ENCODE results near the gene UNC13C.

Gene UNC13C

DNA sequence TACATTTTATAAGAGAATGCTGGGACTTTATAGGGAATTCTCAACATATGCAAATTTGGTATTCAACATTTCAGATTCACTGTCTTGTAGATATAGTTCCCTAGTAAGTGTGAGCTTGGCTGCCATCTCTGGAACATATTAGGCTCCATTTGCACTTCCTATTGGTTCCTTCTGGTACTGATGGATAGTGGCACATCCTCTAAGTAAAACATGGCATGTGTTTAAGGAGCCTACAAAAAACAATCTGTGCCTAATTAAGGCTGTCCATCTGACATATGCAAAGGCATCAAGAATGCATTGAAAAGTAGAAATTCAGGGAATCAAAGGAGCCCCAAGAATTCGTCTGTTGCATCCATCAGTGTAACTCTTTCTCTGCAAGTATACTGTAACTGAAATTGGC is 344.1 kb downstream of the UNC13C start:
- Histone ChIP-seq H3K27me3 (replicated peaks; ENCODE audit: control insufficient read depth, insufficient read depth, low read length) (no peaks in the 10 kb centered on the region), H3K36me3 (ENCODE audit: control insufficient read depth, insufficient read depth, low read length) (no peaks in the 10 kb centered on the region), H3K4me3 (replicated peaks; ENCODE audit: low read depth, low read length) (no peak overlapping the region)
- TF ChIP-seq, protein P1, sequence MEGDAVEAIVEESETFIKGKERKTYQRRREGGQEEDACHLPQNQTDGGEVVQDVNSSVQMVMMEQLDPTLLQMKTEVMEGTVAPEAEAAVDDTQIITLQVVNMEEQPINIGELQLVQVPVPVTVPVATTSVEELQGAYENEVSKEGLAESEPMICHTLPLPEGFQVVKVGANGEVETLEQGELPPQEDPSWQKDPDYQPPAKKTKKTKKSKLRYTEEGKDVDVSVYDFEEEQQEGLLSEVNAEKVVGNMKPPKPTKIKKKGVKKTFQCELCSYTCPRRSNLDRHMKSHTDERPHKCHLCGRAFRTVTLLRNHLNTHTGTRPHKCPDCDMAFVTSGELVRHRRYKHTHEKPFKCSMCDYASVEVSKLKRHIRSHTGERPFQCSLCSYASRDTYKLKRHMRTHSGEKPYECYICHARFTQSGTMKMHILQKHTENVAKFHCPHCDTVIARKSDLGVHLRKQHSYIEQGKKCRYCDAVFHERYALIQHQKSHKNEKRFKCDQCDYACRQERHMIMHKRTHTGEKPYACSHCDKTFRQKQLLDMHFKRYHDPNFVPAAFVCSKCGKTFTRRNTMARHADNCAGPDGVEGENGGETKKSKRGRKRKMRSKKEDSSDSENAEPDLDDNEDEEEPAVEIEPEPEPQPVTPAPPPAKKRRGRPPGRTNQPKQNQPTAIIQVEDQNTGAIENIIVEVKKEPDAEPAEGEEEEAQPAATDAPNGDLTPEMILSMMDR (IDR thresholded peaks at IDR 0.05; ENCODE audit: insufficient read depth, low read length, poor library complexity, severe bottlenecking): no peak
- DNase-seq (ENCODE audit: extremely low read depth, insufficient read length): no peak

DNA sequence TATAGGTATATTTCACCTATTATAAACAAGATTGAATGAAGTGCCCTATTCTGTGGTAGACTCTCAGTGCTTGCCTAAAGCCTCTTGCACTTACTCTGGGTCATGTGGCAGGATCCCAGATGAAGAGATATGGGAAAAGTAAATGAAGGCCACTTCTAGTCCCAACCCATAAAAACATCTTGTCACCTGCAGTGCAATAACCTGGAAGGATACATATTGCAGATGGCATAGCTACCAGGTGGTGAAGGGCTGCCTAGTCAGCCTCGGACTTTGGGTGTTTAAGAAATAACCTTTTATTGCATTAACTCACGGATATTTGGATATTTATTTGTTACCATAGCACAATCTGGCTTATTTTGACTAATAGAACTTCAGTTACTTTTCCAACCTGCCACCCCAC is 367.1 kb downstream of the UNC13C start:
- TF ChIP-seq, protein P1 (IDR thresholded peaks at IDR 0.05; ENCODE audit: insufficient read depth, low read length, poor library complexity, severe bottlenecking): no peak
- Histone ChIP-seq H3K36me3 (ENCODE audit: control insufficient read depth, insufficient read depth, low read length) (no peaks in the 10 kb centered on the region), H3K27me3 (replicated peaks; ENCODE audit: control insufficient read depth, insufficient read depth, low read length) (no peaks in the 10 kb centered on the region), H3K4me3 (replicated peaks; ENCODE audit: low read depth, low read length) (no peak overlapping the region)
- DNase-seq (ENCODE audit: extremely low read depth, insufficient read length): no peak

DNA sequence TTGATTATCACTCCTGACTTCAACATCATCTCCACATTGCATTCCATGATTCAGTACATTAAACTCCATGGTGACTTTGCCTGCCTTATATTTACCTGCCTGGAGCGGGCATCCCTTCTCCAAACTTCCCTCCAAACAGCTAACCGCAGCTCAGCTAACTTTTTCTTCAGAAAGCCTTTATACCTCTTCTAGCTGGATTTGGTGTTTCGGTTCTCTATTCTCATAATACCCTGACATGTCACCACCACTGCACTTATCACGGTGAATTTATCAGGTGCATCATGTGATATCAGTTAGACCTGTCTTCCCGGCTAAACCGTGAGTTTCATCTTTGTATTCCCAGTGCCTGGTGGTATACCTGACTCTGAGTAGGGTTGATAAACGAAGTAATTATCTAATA is 367.6 kb downstream of the UNC13C start:
- DNase-seq (ENCODE audit: extremely low read depth, insufficient read length): no peak
- Histone ChIP-seq H3K36me3 (ENCODE audit: control insufficient read depth, insufficient read depth, low read length) (no peaks in the 10 kb centered on the region), H3K4me3 (replicated peaks; ENCODE audit: low read depth, low read length) (no peak overlapping the region), H3K27me3 (replicated peaks; ENCODE audit: control insufficient read depth, insufficient read depth, low read length) (no peaks in the 10 kb centered on the region)
- TF ChIP-seq, protein P1 (IDR thresholded peaks at IDR 0.05; ENCODE audit: insufficient read depth, low read length, poor library complexity, severe bottlenecking): no peak

DNA sequence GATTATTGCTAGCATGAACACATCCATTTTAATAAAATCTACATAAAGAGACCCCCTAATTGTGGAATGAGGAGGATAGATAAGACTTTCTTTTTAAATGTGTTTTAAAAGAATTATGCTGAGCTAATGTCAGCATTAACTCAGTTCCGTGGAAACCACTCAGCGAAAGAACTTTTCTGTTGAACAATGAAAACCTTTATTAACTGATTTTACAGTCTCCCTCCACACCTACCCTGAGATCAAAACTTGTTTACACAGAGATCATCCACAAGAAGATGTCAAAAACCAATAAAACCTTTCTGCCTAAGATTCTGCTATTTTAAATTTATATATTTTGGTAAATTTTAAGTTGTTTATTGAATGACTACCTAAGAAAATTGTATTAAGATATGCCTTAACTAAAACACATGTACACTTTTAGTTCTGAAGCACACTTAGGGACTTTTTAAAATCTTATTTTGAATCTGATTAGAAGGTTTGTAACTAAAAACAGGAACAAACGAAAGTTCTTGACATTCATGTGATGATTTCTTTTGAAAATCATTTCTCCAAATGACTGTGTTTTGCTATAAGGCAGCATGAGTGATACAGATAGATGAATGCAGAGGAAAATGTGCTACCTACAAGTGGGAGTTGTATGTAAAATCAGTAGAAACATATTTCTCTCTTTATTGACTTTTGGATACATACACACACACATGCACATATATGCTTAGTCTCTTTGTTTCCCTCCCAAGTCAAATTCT is 369.0 kb downstream of the UNC13C start:
- Histone ChIP-seq H3K4me3 (replicated peaks; ENCODE audit: low read depth, low read length) (no peak overlapping the region), H3K36me3 (ENCODE audit: control insufficient read depth, insufficient read depth, low read length) (no peaks in the 10 kb centered on the region), H3K27me3 (replicated peaks; ENCODE audit: control insufficient read depth, insufficient read depth, low read length) (no peaks in the 10 kb centered on the region)
- peak; percentile 30 for DNase-seq (ENCODE audit: extremely low read depth, insufficient read length)
- TF ChIP-seq, protein P1 (IDR thresholded peaks at IDR 0.05; ENCODE audit: insufficient read depth, low read length, poor library complexity, severe bottlenecking): no peak

DNA sequence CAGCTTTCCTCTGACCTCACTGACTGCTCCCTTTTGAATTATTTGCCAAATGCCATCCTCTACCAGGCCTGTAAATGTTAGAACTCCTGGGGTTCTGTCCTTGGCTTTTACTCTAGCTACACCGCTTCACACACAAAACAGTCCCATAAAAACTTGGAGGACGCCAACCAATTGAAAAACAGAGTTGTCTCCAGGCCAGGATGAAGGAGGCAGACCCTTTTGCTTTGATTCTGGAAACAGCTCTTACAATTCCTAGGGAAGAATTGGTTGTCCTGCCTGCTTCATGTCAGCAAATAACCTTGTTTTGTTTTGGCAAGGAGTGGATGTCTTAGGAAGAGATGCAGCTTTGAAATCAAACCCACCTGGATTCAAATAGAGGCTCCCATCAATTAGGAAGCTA is 375.5 kb downstream of the UNC13C start:
- no peak for DNase-seq (ENCODE audit: extremely low read depth, insufficient read length)
- TF ChIP-seq, protein P1 (IDR thresholded peaks at IDR 0.05; ENCODE audit: insufficient read depth, low read length, poor library complexity, severe bottlenecking): no peak
- Histone ChIP-seq H3K4me3 (replicated peaks; ENCODE audit: low read depth, low read length) (no peak overlapping the region), H3K36me3 (ENCODE audit: control insufficient read depth, insufficient read depth, low read length) (no peaks in the 10 kb centered on the region), H3K27me3 (replicated peaks; ENCODE audit: control insufficient read depth, insufficient read depth, low read length) (no peaks in the 10 kb centered on the region)

DNA sequence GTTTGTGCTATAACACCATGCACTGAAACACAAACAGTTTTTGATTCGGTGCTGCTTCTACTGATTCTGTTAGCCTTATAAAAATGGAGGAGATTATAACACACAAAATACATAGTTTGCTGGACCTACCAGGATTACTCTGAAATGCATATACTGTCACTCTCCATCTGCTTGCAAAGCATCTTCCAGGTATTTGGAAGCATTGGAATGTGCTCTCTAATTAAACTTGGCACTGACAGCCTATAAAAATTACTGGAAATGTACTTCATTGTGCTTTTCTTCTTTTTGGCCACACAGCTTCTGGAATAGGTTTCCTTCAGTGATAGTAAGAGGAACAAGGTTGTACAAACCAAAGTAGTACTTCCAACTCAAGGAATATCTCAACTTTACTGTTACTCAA is 376.1 kb downstream of the UNC13C start:
- Histone ChIP-seq H3K27me3 (replicated peaks; ENCODE audit: control insufficient read depth, insufficient read depth, low read length) (no peaks in the 10 kb centered on the region), H3K36me3 (ENCODE audit: control insufficient read depth, insufficient read depth, low read length) (no peaks in the 10 kb centered on the region), H3K4me3 (replicated peaks; ENCODE audit: low read depth, low read length) (no peak overlapping the region)
- no peak for DNase-seq (ENCODE audit: extremely low read depth, insufficient read length)
- TF ChIP-seq, protein P1 (IDR thresholded peaks at IDR 0.05; ENCODE audit: insufficient read depth, low read length, poor library complexity, severe bottlenecking): no peak

Measured in GM06990 (cell line).